ENCODE results near the gene ST6GALNAC5.

DNA sequence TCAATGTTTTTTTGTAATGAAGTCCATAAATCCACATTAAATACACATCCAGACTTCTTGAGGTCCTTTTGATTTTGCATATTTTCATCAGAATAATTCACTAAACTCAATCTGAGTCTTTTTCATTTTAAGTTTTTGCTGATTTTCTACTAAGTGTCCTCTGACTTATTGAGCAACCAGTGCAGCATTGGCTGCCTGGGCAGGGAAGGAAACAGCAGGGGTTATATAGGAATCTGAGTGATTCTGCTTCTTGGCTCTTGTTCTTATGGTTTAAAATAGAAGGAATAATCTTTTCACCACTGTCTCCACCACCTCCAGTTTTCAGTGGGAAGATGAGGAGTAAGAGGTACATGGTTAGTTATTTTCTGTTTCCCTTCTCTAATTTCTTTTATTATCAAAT lies 88.4 kb downstream of the ST6GALNAC5 start:
- TF ChIP-seq, protein P1, sequence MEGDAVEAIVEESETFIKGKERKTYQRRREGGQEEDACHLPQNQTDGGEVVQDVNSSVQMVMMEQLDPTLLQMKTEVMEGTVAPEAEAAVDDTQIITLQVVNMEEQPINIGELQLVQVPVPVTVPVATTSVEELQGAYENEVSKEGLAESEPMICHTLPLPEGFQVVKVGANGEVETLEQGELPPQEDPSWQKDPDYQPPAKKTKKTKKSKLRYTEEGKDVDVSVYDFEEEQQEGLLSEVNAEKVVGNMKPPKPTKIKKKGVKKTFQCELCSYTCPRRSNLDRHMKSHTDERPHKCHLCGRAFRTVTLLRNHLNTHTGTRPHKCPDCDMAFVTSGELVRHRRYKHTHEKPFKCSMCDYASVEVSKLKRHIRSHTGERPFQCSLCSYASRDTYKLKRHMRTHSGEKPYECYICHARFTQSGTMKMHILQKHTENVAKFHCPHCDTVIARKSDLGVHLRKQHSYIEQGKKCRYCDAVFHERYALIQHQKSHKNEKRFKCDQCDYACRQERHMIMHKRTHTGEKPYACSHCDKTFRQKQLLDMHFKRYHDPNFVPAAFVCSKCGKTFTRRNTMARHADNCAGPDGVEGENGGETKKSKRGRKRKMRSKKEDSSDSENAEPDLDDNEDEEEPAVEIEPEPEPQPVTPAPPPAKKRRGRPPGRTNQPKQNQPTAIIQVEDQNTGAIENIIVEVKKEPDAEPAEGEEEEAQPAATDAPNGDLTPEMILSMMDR (conservative IDR thresholded peaks at IDR 0.05) = no peak
- TF ChIP-seq EZH2 (IDR thresholded peaks at IDR 0.05; ENCODE audit: low read depth) = no peak
